Kidney tubule cell (primary cell): ENCODE data around the gene PCNX1.

ENCODE experiments used
- DNase-seq: peaks from one replicate; pipeline ENCODE4 v3.0.0-alpha.2; 2018; ENCODE audit warnings: low spot score

The PCNX1 gene

GRCh38 chr14:70962935-70963334 is 55.7 kb downstream of the PCNX1 start:
- no peak for DNase-seq

- no peak for DNase-seq
These were observed 57.2 kb downstream of the PCNX1 start for GRCh38 chr14:70964492-70964891.

GRCh38 chr14:70971560-70971959 is 64.3 kb downstream of the PCNX1 start:
- no peak for DNase-seq

GRCh38 chr14:70972107-70972976 is 65.1 kb downstream of the PCNX1 start:
- DNase-seq, result peak; percentile 83

- no peak for DNase-seq
These were observed 69.3 kb downstream of the PCNX1 start for GRCh38 chr14:70976591-70976990.

GRCh38 chr14:70981000-70981952 is 74.0 kb downstream of the PCNX1 start:
- no peak for DNase-seq

GRCh38 chr14:70982200-70982599 is 74.9 kb downstream of the PCNX1 start:
- no peak for DNase-seq

GRCh38 chr14:70987041-70987440 is 79.8 kb downstream of the PCNX1 start:
- no peak for DNase-seq

- DNase-seq, result no peak
These were observed 81.2 kb downstream of the PCNX1 start for GRCh38 chr14:70988452-70988851.

- DNase-seq, result no peak
These were observed 86.7 kb downstream of the PCNX1 start for GRCh38 chr14:70993931-70994330.

GRCh38 chr14:70995211-70995610 is 88.0 kb downstream of the PCNX1 start:
- no peak for DNase-seq

GRCh38 chr14:70995671-70996070 is 88.4 kb downstream of the PCNX1 start:
- no peak for DNase-seq

- no peak for DNase-seq
These were observed 91.9 kb downstream of the PCNX1 start for GRCh38 chr14:70999117-70999516.

GRCh38 chr14:71000091-71000490 is 92.8 kb downstream of the PCNX1 start:
- DNase-seq, result no peak

GRCh38 chr14:71001742-71002141 is 94.5 kb downstream of the PCNX1 start:
- no peak for DNase-seq

GRCh38 chr14:71003156-71003555 is 95.9 kb downstream of the PCNX1 start:
- no peak for DNase-seq

- no peak for DNase-seq
These were observed 97.2 kb downstream of the PCNX1 start for GRCh38 chr14:71004481-71004880.

- no peak for DNase-seq
These were observed 97.8 kb downstream of the PCNX1 start for GRCh38 chr14:71005076-71005475.

GRCh38 chr14:71006200-71006563 is 98.9 kb downstream of the PCNX1 start:
- DNase-seq, result no peak

GRCh38 chr14:71011479-71011878 is 104.2 kb downstream of the PCNX1 start:
- no peak for DNase-seq

GRCh38 chr14:71012888-71013287 is 105.6 kb downstream of the PCNX1 start:
- no peak for DNase-seq

- no peak for DNase-seq
These were observed 106.4 kb downstream of the PCNX1 start for GRCh38 chr14:71013551-71014192.
